GM19351 (cell line): ENCODE data around the gene UPP1.

ENCODE experiments used
- ATAC-seq: cut with Tn5 transposase; IDR thresholded peaks from one replicate; pipeline ENCODE4 v1.9.1; 2021; ENCODE audit warnings: mild to moderate bottlenecking, moderate library complexity; ENCODE audit not compliant: unreplicated experiment

Gene UPP1

GRCh38 chr7:48150086-48150485, 61.0 kb downstream of the UPP1 start:
- no peak for ATAC-seq

DNA sequence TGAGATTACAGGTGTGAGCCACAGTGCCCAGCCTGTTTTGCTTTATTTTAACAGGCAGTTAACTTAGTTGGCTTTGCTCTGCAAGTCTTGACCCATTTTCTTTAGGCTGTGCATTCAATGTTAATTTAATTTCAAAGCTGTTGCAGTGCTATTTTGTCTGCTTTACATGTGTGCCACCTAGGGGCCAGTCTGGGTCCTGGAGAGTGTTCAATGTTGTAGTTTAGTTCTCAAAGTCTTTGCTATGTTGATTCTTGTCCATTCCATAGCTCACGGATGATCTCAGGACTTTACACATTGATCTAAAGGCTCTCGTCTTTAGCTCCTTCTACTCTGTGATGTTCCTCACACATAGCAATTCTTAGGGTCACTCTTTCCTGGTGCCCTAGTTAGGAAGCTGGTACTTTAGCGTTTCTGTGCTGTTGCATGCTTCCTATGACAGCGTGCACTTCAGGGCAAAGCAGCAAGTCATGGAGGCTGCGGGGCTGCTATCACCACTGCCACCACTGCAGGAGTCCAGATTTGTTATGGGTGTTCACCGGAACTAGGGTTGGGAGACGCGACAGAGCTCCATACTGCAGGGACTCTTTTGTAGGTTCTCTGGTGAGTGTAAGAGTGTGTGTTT, 65.8 kb downstream of the UPP1 start:
- ATAC-seq, result peak; percentile 93
